ENCODE results near the gene TMEM38B.
"Not testable (repeated sequence)": the region's sequence is repeated elsewhere in the genome, so short reads cannot be mapped to it uniquely, and the experiment has no call there.

DNA sequence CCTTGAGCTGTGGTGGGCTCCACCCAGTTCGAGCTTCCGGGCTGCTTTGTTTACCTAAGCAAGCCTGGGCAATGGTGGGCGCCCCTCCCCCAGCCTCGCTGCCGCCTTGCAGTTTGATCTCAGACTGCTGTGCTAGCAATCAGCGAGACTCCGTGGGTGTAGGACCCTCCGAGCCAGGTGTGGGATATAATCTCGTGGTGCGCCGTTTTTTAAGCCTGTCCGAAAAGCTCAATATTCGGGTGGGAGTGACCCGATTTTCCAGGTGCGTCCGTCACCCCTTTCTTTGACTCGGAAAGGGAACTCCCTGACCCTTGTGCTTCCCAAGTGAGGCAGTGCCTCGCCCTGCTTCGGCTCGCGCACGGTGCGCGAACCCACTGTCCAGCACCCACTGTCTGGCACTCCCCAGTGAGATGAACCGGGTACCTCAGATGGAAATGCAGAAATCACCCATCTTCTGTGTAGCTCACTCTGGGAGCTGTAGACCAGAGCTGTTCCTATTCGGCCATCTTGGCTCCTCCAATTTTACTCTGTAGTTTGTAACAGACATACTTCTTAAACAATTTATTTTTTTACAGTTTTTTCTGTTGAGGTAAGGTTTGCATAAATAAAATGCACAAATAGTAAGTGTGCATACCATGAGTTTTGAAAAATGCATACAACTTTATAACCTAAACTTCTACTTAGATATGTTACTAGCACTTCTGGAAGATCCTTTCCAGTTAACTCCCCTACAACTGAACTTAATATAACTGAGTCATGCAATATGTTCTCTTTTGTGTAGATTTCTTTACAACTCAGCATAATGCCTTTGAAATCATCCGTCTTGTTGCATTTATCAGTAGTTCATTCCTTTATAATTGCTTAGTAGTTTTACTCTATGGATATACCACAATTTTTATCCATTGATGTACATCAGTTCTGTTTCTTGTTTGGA is 88.5 kb downstream of the TMEM38B start:
- TF ChIP-seq, protein P1, sequence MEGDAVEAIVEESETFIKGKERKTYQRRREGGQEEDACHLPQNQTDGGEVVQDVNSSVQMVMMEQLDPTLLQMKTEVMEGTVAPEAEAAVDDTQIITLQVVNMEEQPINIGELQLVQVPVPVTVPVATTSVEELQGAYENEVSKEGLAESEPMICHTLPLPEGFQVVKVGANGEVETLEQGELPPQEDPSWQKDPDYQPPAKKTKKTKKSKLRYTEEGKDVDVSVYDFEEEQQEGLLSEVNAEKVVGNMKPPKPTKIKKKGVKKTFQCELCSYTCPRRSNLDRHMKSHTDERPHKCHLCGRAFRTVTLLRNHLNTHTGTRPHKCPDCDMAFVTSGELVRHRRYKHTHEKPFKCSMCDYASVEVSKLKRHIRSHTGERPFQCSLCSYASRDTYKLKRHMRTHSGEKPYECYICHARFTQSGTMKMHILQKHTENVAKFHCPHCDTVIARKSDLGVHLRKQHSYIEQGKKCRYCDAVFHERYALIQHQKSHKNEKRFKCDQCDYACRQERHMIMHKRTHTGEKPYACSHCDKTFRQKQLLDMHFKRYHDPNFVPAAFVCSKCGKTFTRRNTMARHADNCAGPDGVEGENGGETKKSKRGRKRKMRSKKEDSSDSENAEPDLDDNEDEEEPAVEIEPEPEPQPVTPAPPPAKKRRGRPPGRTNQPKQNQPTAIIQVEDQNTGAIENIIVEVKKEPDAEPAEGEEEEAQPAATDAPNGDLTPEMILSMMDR (IDR thresholded peaks at IDR 0.05) = not testable (repeated sequence)
- TF ChIP-seq POLR2A (IDR thresholded peaks at IDR 0.05) = not testable (repeated sequence)

All from adrenal gland (tissue), 5 donors.